A673 (cell line): Measurements from ENCODE around the gene PTPRQ. TPM values are rescaled to one million over a fixed set of nuclear protein-coding genes. Genes with fewer than 3 reads are reported as not detected.

ENCODE experiments used
- BruUV-seq: library from RNA; stranded (reverse); fragments of 400-500 nt; replicated peaks from 2 replicates; lab custom pipeline; 2021; lab: Mats Ljungman, UMichigan
- CTCF ChIA-PET: fragments of 300-600 bp; sonication (Branson Sonifier 250); formaldehyde crosslinking; loops from one replicate; lab custom pipeline; 2022; ENCODE audit warnings: antibody characterized with exemption; lab: Charles Lee
- POLR2A ChIA-PET: fragments of 300-600 bp; sonication (Branson Sonifier 250); formaldehyde crosslinking; loops from one replicate; lab custom pipeline; 2022; ENCODE audit warnings: antibody characterized with exemption; ENCODE audit not compliant: low non-redundant PET; lab: Charles Lee
- DNase-seq: peaks from one replicate; pipeline ENCODE4 v3.0.0-alpha.2; 2015; ENCODE audit warnings: low spot score
- H3K27ac ChIP-seq: fragments of 200-600 bp; sonication (generic); 2 replicates; pipeline ENCODE4 v1.5.1; 2016; ENCODE audit warnings: mixed run types, low read depth, mild to moderate bottlenecking, mixed read lengths, antibody characterized with exemption, low read length; ENCODE audit not compliant: poor library complexity, severe bottlenecking
- H3K27me3 ChIP-seq: fragments of 200-600 bp; sonication (generic); replicated peaks from 2 replicates; pipeline ENCODE4 v1.6.1; 2017; ENCODE audit warnings: mixed run types, low read depth, mild to moderate bottlenecking, mixed read lengths, antibody characterized with exemption, low read length; ENCODE audit not compliant: insufficient read depth, poor library complexity
- H3K36me3 ChIP-seq: fragments of 200-600 bp; sonication (generic); 2 replicates; pipeline ENCODE4 v1.6.1; 2016; ENCODE audit warnings: mixed run types, mild to moderate bottlenecking, mixed read lengths, antibody characterized with exemption, low read length; ENCODE audit not compliant: insufficient read depth, poor library complexity, severe bottlenecking
- H3K4me1 ChIP-seq: fragments of 200-600 bp; sonication (generic); 2 replicates; pipeline ENCODE4 v1.6.1; 2017; ENCODE audit warnings: mixed run types, mild to moderate bottlenecking, mixed read lengths, antibody characterized with exemption, low read length; ENCODE audit not compliant: insufficient read depth, poor library complexity, severe bottlenecking
- H3K4me3 ChIP-seq: fragments of 200-600 bp; sonication (generic); 2 replicates; pipeline ENCODE4 v1.5.1; 2016; ENCODE audit warnings: low read depth, mixed run types, mild to moderate bottlenecking, mixed read lengths, low read length; ENCODE audit not compliant: poor library complexity, severe bottlenecking
- H3K9me3 ChIP-seq: fragments of 200-600 bp; sonication (generic); 2 replicates; pipeline ENCODE4 v1.6.1; 2016; ENCODE audit warnings: mixed run types, low read depth, mild to moderate bottlenecking, mixed read lengths, antibody characterized with exemption, low read length; ENCODE audit not compliant: poor library complexity, severe bottlenecking
- EZH2 ChIP-seq: fragments of 200-600 bp; sonication (generic); IDR thresholded peaks from 2 replicates; pipeline ENCODE4 v1.6.1; 2017; ENCODE audit warnings: borderline replicate concordance, low read depth, mild to moderate bottlenecking, mixed read lengths, antibody characterized with exemption, low read length; ENCODE audit not compliant: poor library complexity, severe bottlenecking
- intact Hi-C: fragments of 100-400 bp; cut with micrococcal nuclease; formaldehyde crosslinking; loops from one replicate; pipeline ENCODE4 v1.10.0; 2022; ENCODE audit not compliant: unreplicated experiment
- total RNA-seq: library from RNA; stranded (reverse); gene quantifications from 2 replicates; pipeline ENCODE4 v1.2.3, GENCODE V29; 2021
- TF ChIP-seq, protein P1 (sequence below): fragments of 300-800, 200-600 bp; sonication (generic); conservative IDR thresholded peaks from 2 replicates; pipeline ENCODE4 v1.5.1; 2017; ENCODE audit warnings: low read depth, mild to moderate bottlenecking, antibody characterized with exemption, low read length, moderate library complexity, mixed read lengths

PTPRQ gene
- total RNA-seq, 1 experiment from 2014 or later, result 0.15 TPM

DNA sequence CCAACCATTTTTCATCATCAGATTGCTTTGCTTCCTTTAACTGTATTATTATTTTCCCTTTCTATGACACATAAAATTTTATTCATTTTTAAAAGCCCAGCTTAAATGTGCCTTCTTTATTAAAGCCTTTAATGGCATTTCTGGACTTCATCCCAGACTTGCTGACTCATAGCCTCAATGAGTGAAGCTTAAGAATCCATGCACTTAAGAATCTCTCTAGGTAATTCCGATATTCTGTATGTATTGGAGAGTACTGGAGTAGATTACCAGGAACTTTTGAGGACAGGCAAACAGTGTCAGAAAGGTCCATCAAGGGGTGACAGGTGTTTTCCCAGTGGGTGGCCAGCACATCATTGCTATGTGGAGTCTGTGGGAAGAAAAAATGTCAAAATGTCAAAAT, 107.9 kb downstream of the PTPRQ start:
- peak overlapping the region; percentile 44 for H3K27ac ChIP-seq
- H3K4me3 ChIP-seq, result no peak overlapping the region
- POLR2A ChIA-PET, result no interaction called here
- no peaks in the 10 kb centered on the region for H3K27me3 ChIP-seq
- no peak for TF ChIP-seq EZH2
- TF ChIP-seq, protein P1, sequence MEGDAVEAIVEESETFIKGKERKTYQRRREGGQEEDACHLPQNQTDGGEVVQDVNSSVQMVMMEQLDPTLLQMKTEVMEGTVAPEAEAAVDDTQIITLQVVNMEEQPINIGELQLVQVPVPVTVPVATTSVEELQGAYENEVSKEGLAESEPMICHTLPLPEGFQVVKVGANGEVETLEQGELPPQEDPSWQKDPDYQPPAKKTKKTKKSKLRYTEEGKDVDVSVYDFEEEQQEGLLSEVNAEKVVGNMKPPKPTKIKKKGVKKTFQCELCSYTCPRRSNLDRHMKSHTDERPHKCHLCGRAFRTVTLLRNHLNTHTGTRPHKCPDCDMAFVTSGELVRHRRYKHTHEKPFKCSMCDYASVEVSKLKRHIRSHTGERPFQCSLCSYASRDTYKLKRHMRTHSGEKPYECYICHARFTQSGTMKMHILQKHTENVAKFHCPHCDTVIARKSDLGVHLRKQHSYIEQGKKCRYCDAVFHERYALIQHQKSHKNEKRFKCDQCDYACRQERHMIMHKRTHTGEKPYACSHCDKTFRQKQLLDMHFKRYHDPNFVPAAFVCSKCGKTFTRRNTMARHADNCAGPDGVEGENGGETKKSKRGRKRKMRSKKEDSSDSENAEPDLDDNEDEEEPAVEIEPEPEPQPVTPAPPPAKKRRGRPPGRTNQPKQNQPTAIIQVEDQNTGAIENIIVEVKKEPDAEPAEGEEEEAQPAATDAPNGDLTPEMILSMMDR, result no peak
- intact Hi-C loops, result loop anchor here (1.0 kb wide), 1 partner anchor 28 kb away; no protein-coding TSS in a partner anchor
- H3K36me3 ChIP-seq, result no peaks in the 10 kb centered on the region
- DNase-seq, result peak; percentile 96
- no TSS peak for BruUV-seq
- H3K4me1 ChIP-seq, result peaks cover 35% of the 10 kb centered on the region
- no peaks in the 10 kb centered on the region for H3K9me3 ChIP-seq
- CTCF ChIA-PET, result no interaction called here

DNA sequence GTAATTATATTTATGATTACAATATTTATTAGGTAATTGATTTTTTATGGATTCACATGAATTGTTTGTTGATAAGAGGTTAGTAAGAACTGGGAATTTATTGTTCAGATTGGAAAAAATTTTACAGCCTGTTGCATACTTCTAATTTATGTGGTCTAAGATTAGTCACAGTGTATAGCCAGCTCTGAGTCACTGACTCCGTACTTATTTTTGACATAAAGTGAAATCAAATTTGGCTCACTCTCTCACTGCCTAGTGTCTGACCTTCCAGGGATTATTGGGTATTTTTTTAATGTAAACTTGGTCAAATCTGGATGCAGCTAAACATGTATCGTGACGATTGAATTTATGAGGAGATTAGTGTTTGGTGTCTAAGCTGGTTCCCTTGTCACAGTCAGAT, 109.3 kb downstream of the PTPRQ start:
- peak; percentile 77 for DNase-seq
- no peaks in the 10 kb centered on the region for H3K27me3 ChIP-seq
- intact Hi-C loops, result no loop called here
- no peak for TF ChIP-seq EZH2
- TF ChIP-seq, protein P1, result no peak
- no peaks in the 10 kb centered on the region for H3K9me3 ChIP-seq
- no TSS peak for BruUV-seq
- no peaks in the 10 kb centered on the region for H3K36me3 ChIP-seq
- no peak overlapping the region for H3K4me3 ChIP-seq
- peak overlapping the region; percentile 27 for H3K27ac ChIP-seq
- H3K4me1 ChIP-seq, result peaks cover 35% of the 10 kb centered on the region
- ChIA-PET CTCF (no interaction called here), POLR2A (no interaction called here)

DNA sequence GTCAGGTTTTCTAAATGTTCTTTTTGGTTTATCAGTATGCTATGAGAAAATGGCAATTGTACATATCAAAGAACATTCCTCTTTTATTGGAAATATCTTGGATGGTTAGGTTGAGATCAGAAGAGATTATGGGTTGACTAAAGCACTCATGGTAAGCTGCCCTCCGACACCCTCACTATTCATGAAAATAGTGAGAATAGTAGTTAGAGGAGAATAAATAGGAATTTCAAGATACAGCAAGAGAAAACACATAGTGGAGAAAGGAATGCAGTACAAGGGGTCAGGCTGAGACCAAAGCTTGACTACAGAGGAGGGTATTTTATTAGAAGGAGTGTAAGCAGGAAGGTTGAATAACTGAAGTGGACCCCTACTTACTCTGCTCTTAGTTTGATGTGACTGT, 112.5 kb downstream of the PTPRQ start:
- H3K4me1 ChIP-seq, result peaks cover 30% of the 10 kb centered on the region
- no peaks in the 10 kb centered on the region for H3K9me3 ChIP-seq
- ChIA-PET POLR2A (no interaction called here), CTCF (no interaction called here)
- intact Hi-C loops, result no loop called here
- BruUV-seq, result no TSS peak
- H3K27ac ChIP-seq, result no peak overlapping the region
- H3K36me3 ChIP-seq, result no peaks in the 10 kb centered on the region
- TF ChIP-seq, protein P1, result no peak
- no peak for TF ChIP-seq EZH2
- H3K4me3 ChIP-seq, result no peak overlapping the region
- no peak for DNase-seq
- H3K27me3 ChIP-seq, result no peaks in the 10 kb centered on the region
